Gastroesophageal sphincter (tissue), 4 donors: ENCODE results near the gene METTL26. TPM values are rescaled to one million over a fixed set of nuclear protein-coding genes. Genes with fewer than 3 reads are reported as not detected.

Experiments used
- ATAC-seq: fragments of 150-250 bp; one replicate; pipeline ENCODE4 v1.9.1; 2016; ENCODE audit warnings: mild to moderate bottlenecking, moderate library complexity
- H3K27ac ChIP-seq, 4 donors: fragments of 200-600 bp; sonication (generic) in 3 of 4; 1 replicate in 3 of 4; 2 replicates in 1 of 4; pipeline ENCODE4 v1.5.1; 2016 to 2019
- H3K27me3 ChIP-seq: fragments of 200-600 bp; sonication (generic); one replicate; pipeline ENCODE4 v1.5.1; 2019
- H3K36me3 ChIP-seq, 2 donors: fragments of 200-600 bp; sonication (generic); one replicate each; pipeline ENCODE4 v1.5.1; 2019; ENCODE audit warnings: control low read depth in 1 of 2
- H3K4me1 ChIP-seq, 3 donors: fragments of 200-600 bp; sonication (generic); 1 replicate in 2 of 3; 2 replicates in 1 of 3; pipeline ENCODE4 v1.5.1; 2016 to 2019; ENCODE audit warnings: control low read depth in 2 of 3
- H3K4me3 ChIP-seq, 2 donors: fragments of 200-600 bp; sonication (generic); one replicate each; pipeline ENCODE4 v1.5.1; 2019; ENCODE audit warnings: mild to moderate bottlenecking in 1 of 2, moderate library complexity in 1 of 2
- H3K9me3 ChIP-seq, 3 donors: fragments of 200-600 bp; sonication (generic); one replicate each; pipeline ENCODE4 v1.5.1; 2017 to 2019; ENCODE audit warnings: control low read depth in 2 of 3
- EP300 ChIP-seq: sonication (generic); formaldehyde crosslinking; IDR thresholded peaks from one replicate; pipeline ENCODE4 v1.6.1; 2017; ENCODE audit warnings: antibody characterized with exemption, mild to moderate bottlenecking
- POLR2A ChIP-seq, 2 donors: fragments of 450-650 bp; IDR thresholded peaks; one replicate each; pipeline ENCODE4 v1.6.1; 2017; ENCODE audit warnings: antibody characterized with exemption in 2 of 2, mild to moderate bottlenecking in 2 of 2, moderate library complexity in 1 of 2
- POLR2AphosphoS5 ChIP-seq: sonication (generic); formaldehyde crosslinking; IDR thresholded peaks from one replicate; pipeline ENCODE4 v1.6.1; 2017; ENCODE audit warnings: antibody characterized with exemption
- WGBS, 2 donors: methylation state at CpG; one replicate each; pipeline ENCODE4 v1.1.5; 2018; ENCODE audit warnings: low coverage in 1 of 2; 5-methylcytosine and 5-hydroxymethylcytosine counted together
- total RNA-seq, 4 donors: library from RNA; depleted of rRNA; stranded (reverse); fragments of >200 nt; gene quantifications; one replicate each; pipeline ENCODE4 v1.1.0, GENCODE V29; 2016
- TF ChIP-seq, protein P1 (sequence below), 4 experiments: fragments of 200-600 bp in 2 of 4; fragments of 450-650 bp in 2 of 4; sonication (generic) in 1 of 4; IDR thresholded peaks; one replicate each; pipeline ENCODE4 v1.5.1; 2017 to 2019; ENCODE audit warnings: antibody characterized with exemption in 4 of 4, mild to moderate bottlenecking in 2 of 4, moderate library complexity in 2 of 4

METTL26 gene
- total RNA-seq, 4 donors from 2014 or later = 94.8 to 146 (median 112) TPM

DNA sequence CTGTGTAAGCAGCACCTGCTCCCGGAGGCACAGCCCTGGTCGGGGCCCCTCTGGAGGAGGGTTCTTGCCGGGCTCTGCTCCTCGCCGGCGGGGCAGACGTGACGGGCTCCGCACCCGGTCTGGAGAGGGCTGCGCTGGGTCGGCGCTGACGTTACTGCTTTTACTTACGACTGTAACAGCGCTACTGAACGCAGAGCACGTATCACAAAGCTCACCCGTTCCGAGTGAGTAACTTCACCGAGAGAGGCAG, 47.5 kb downstream of the METTL26 start:
- H3K36me3 ChIP-seq = peaks cover 0 to 8% of the 10 kb centered on the region in 2 donors
- TF ChIP-seq POLR2A (IDR thresholded peaks at IDR 0.05) (no peak), EP300 (no peak), POLR2AphosphoS5 (peak; percentile 28)
- ATAC-seq = no peak

DNA sequence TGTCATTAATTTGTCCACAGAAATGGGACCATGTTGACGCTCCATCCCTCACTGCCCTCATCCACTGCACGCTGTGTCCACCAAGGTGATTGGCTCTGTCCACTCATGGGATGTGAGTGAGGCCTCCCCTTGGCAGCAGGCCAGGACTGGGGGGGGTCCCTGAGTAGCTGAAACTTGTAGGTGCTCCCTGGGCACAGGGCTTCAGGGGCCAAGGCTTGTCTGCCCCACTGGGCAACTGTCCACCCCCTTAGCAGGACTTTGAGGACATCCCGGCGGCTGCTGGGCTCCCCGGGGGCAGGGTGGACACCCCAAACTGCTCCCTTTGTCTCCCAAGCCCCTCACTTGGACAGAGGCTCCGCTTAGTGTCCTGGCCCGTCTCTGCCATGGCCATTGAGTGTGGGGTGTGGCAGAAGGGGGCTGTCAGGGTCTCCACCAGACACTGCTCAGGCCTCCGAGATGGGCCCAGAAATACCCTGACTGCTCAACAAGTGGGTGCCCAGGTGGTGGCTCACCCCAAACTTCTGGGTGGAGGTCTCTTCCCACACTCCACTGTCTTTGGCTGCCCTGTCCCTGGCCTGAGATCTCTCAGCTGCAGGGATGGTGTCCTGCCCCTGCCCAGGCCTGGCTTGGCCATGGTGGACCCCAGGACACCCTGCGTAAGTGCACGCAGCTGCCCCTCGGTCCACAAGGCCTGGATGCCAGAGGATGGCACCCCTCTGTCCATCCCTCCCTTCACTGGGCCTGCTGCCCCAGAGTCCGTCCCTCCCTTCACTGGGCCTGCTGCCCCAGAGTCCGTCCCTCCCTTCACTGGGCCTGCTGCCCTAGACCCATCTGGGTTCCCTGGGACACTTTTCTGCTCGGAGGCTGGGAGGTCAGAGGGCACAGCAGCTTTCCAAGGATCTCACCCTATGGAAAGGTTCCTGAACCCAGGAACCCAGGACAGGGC, 49.2 kb downstream of the METTL26 start:
- H3K27me3 ChIP-seq = peaks cover 11% of the 10 kb centered on the region
- H3K27ac ChIP-seq = peak overlapping the region in 1 of 4 donors; percentile 21
- TF ChIP-seq EP300 (no peak), POLR2AphosphoS5 (no peak), POLR2A (IDR thresholded peaks at IDR 0.05) (no peak)
- TF ChIP-seq, protein P1, sequence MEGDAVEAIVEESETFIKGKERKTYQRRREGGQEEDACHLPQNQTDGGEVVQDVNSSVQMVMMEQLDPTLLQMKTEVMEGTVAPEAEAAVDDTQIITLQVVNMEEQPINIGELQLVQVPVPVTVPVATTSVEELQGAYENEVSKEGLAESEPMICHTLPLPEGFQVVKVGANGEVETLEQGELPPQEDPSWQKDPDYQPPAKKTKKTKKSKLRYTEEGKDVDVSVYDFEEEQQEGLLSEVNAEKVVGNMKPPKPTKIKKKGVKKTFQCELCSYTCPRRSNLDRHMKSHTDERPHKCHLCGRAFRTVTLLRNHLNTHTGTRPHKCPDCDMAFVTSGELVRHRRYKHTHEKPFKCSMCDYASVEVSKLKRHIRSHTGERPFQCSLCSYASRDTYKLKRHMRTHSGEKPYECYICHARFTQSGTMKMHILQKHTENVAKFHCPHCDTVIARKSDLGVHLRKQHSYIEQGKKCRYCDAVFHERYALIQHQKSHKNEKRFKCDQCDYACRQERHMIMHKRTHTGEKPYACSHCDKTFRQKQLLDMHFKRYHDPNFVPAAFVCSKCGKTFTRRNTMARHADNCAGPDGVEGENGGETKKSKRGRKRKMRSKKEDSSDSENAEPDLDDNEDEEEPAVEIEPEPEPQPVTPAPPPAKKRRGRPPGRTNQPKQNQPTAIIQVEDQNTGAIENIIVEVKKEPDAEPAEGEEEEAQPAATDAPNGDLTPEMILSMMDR (IDR thresholded peaks at IDR 0.05) = no peak
- no peaks in the 10 kb centered on the region for H3K9me3 ChIP-seq
- H3K4me3 ChIP-seq = no peak overlapping the region
- no peak for ATAC-seq
- peaks cover 0 to 13% of the 10 kb centered on the region in 2 donors for H3K36me3 ChIP-seq
- 62% methylated on average over 3 of the region's 14 CpGs; no CpG with 5 or more reads in 1 of the 2 donors for WGBS, 2 donors
- peaks cover 0 to 45% (median 18%) of the 10 kb centered on the region in 3 donors for H3K4me1 ChIP-seq

More for the DNA sequence above, 47.5 kb downstream of the METTL26 start:
- Histone ChIP-seq H3K4me3 (peak overlapping the region; percentile 64 to 96), H3K9me3 (no peaks in the 10 kb centered on the region), H3K27me3 (peaks cover 11% of the 10 kb centered on the region), H3K27ac (peak overlapping the region; percentile 87 to 99 (median 92)), H3K4me1 (peaks cover 0 to 61% (median 18%) of the 10 kb centered on the region in 3 donors)
- no CpG with 5 or more reads among the region's 21 CpGs for WGBS, 2 donors

DNA sequence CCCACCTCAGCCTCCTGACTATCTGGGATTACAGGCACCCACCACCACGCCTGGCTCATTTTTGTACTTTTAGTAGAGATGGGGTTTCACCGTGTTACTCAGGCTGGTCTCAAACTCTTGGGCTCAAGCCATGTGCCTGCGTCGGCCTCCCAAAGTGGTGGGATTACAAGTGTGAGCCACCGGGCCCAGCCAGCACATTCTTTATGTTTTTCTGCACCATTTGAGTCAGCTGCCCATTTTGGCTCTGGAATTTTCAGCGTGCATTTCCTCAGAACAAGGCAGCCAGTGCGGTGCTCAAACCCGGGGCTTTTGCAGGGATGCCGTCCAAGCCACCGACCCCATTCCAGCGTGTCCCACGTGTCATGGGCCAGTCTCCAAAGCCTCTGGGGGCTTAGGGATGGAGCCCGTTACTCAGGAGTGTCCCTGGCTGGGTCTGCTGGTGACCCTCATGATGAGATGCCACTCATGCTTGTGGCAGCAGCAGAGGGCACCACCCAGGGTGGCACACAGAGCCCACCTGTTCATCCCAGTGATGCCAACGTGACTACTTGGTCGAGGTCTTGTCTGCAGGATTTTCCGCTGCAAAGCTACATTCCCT, 50.0 kb downstream of the METTL26 start:
- Histone ChIP-seq H3K27ac (no peak overlapping the region), H3K36me3 (peaks cover 0 to 17% of the 10 kb centered on the region in 2 donors), H3K4me3 (no peak overlapping the region), H3K27me3 (peaks cover 11% of the 10 kb centered on the region), H3K4me1 (peaks cover 0 to 37% (median 18%) of the 10 kb centered on the region in 3 donors), H3K9me3 (no peaks in the 10 kb centered on the region)
- ATAC-seq = no peak
- 9 to 57% methylated on average over 6 to 12 of the region's 16 CpGs for WGBS, 2 donors
- TF ChIP-seq EP300 (no peak), POLR2AphosphoS5 (no peak), POLR2A (IDR thresholded peaks at IDR 0.05) (no peak)
- TF ChIP-seq, protein P1 (IDR thresholded peaks at IDR 0.05) = no peak

DNA sequence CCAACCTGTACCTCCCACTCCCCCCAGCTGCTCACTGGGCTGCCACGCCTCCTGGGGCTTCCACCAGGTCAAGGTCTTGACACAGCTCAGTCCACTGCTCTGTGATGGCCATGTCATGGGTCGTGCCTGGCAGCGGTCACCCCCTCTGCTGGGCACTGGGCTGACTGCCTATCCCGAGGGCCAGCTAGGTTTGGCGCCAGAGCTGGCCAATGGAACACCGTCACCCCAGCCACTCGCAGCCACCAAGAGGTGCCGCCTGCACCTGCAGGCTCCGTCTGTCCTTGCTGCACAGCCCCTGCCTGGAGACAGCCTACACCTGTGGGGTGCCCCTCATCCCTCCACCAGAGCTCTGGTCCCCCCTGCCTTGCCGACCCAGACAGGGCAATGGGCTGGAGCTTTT, 50.8 kb downstream of the METTL26 start:
- TF ChIP-seq POLR2AphosphoS5 (no peak), EP300 (no peak), POLR2A (IDR thresholded peaks at IDR 0.05) (no peak)
- TF ChIP-seq, protein P1 (IDR thresholded peaks at IDR 0.05) = no peak
- ATAC-seq = no peak
- Histone ChIP-seq H3K9me3 (no peaks in the 10 kb centered on the region), H3K4me3 (no peak overlapping the region), H3K36me3 (peaks cover 0 to 24% of the 10 kb centered on the region in 2 donors), H3K4me1 (peaks cover 0 to 29% (median 13%) of the 10 kb centered on the region in 3 donors), H3K27ac (no peak overlapping the region), H3K27me3 (peaks cover 11% of the 10 kb centered on the region)
- 17% methylated on average over 1 of the region's 10 CpGs; no CpG with 5 or more reads in 1 of the 2 donors for WGBS, 2 donors

Other genes starting within 250 kb of the METTL26 start
- gene NME4, start 239.1 kb downstream of the METTL26 start, total RNA-seq = 100 to 1,000 TPM in 3 of 4 donors, 10 to 100 TPM in 1; 61.1 to 169 (median 136) TPM
- 10 to 100 TPM; 11.7 to 25.4 (median 19.9) TPM for gene DECR2, start 234.4 kb downstream of the METTL26 start, total RNA-seq
- 10 to 100 TPM; 47.4 to 88.9 (median 58.6) TPM for gene RAB11FIP3, start 210.7 kb downstream of the METTL26 start, total RNA-seq
- 10 to 100 TPM; 21.8 to 42.7 (median 29.2) TPM for gene CAPN15, start 108.6 kb downstream of the METTL26 start, total RNA-seq
- gene PRR35, start 75.9 kb downstream of the METTL26 start, total RNA-seq = not detected
- gene NHLRC4, start 69.3 kb downstream of the METTL26 start, total RNA-seq = 1 to 10 TPM in 2 of 4 donors, under 1 TPM in 2; 0.47 to 2.9 (median 0.87) TPM
- gene PIGQ, start 66.3 kb downstream of the METTL26 start, total RNA-seq = 10 to 100 TPM; 30.4 to 42.4 (median 36.8) TPM
- gene RAB40C, start 46.2 kb downstream of the METTL26 start, total RNA-seq = 10 to 100 TPM; 17.7 to 28.3 (median 22.1) TPM
- gene WFIKKN1, start 5.3 kb downstream of the METTL26 start, total RNA-seq = under 1 TPM in 3 of 4 donors, not detected in 1; 0.17 to 0.93 (median 0.35) TPM
- 10 to 100 TPM; 25.4 to 70.0 (median 51.9) TPM for gene MCRIP2, start 5.5 kb upstream of the METTL26 start, total RNA-seq
- gene WDR90, start 13.1 kb upstream of the METTL26 start, total RNA-seq = 10 to 100 TPM in 3 of 4 donors, 1 to 10 TPM in 1; 8.5 to 21.2 (median 16.8) TPM
- gene RHOT2, start 31.8 kb upstream of the METTL26 start, total RNA-seq = 10 to 100 TPM; 50.2 to 64.0 (median 55.0) TPM
- gene RHBDL1, start 39.4 kb upstream of the METTL26 start, total RNA-seq = 1 to 10 TPM in 3 of 4 donors, not detected in 1; 1.1 to 1.5 (median 1.3) TPM
- gene STUB1, start 44.1 kb upstream of the METTL26 start, total RNA-seq = 100 to 1,000 TPM; 161 to 212 (median 179) TPM
- gene JMJD8, start 48.0 kb upstream of the METTL26 start, total RNA-seq = 100 to 1,000 TPM in 1 of 4 donors, 10 to 100 TPM in 3; 70.2 to 109 (median 90.5) TPM
- 10 to 100 TPM in 1 of 4 donors, 1 to 10 TPM in 3; 8.1 to 16.7 (median 9.6) TPM for gene WDR24, start 54.1 kb upstream of the METTL26 start, total RNA-seq
- gene FBXL16, start 69.5 kb upstream of the METTL26 start, total RNA-seq = 1 to 10 TPM in 1 of 4 donors, under 1 TPM in 3; 0.27 to 1.4 (median 0.35) TPM
- 10 to 100 TPM; 22.6 to 77.7 (median 63.8) TPM for gene METRN, start 78.8 kb upstream of the METTL26 start, total RNA-seq
- gene ANTKMT, start 84.8 kb upstream of the METTL26 start, total RNA-seq = 10 to 100 TPM; 23.5 to 46.2 (median 31.0) TPM
- under 1 TPM in 1 of 4 donors, not detected in 3; 0.13 TPM for gene CCDC78, start 90.1 kb upstream of the METTL26 start, total RNA-seq
- 1 to 10 TPM; 1.1 to 4.8 (median 2.8) TPM for gene HAGHL, start 90.8 kb upstream of the METTL26 start, total RNA-seq
- 10 to 100 TPM; 18.5 to 46.7 (median 25.6) TPM for gene CIAO3, start 104.7 kb upstream of the METTL26 start, total RNA-seq
- 1 to 10 TPM in 1 of 4 donors, under 1 TPM in 1, not detected in 2; 0.73 to 7.2 TPM for gene MSLN, start 124.4 kb upstream of the METTL26 start, total RNA-seq
- 10 to 100 TPM; 13.4 to 25.8 (median 22.1) TPM for gene RPUSD1, start 152.1 kb upstream of the METTL26 start, total RNA-seq
- 10 to 100 TPM in 2 of 4 donors, 1 to 10 TPM in 2; 4.6 to 10.9 (median 8.3) TPM for gene CHTF18, start 152.3 kb upstream of the METTL26 start, total RNA-seq
- gene GNG13, start 164.4 kb upstream of the METTL26 start, total RNA-seq = not detected